Measurements from ENCODE around the gene HOXD12.

Gene HOXD12

DNA sequence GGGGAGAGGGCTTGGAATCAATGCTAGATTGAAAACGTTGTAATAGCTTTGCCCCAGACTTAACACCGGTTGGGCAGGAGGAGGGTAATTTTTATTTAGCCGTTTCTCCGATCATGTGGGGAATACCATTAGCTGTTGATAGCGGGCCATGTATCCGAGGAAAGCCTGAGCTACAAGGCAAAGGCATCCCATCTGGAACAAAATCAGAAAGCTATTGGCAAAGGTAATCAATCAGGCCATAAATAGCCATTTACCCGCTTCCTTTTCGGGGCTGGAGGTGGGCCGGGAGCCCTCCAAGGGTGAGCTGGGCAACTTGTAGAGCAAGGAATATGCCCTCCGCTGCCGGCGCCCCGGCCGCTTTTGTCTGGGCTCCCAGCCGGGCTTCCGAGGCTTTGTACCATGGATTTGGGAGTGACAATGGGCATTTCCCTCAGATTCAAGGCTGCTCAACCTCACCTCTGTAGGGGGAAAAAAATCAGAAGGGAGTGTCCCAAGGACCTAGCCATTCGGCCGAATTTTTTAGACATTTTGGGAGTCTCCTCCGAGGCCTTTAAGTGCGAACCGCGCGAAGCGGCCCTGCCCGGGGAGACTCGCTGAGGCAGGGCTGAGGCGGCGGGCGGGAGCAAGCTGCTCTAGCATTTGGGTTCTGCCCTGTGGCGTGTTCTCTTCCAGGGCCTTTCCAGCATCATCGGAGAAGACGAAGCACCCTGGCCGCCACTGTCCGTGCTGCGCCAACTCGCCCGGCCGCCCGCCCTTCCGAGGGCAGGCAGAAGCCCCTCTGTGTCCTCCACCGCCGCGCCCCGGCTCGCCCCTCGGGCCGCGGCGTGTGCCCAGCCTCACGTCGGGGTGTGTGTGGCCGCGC lies 21.8 kb downstream of the HOXD12 start:
- DNase-seq = no peak

DNA sequence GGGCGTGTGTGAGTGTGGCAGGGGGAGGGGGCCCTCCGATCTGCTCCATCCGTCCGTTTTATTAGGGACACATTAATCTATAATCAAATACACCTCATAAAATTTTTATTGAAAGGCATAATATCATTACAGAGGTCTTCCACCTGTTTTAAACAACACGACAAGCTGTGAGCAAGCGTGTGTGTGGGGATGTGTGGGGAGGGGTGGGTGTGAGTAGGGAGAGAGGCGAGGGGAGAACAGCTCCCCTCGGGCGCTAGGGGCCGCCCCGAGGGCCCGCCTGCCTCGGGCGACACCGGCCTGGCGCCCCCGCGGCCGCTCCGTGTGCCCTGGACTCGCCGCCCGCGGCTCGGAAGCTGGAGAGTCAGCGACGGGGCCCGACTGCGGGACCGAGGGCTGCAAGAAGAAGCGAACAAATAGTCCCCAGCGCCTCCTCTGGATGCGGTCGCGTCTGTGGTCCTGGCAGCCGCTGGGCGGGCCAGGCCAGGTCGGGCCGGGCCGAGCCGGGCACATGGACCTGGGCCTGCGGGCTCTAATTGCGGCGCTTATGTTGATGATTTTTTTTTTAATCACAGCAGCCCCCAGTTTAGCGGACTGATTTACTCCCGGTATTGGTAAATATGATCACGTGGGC lies 22.6 kb downstream of the HOXD12 start:
- no peak for DNase-seq

DNA sequence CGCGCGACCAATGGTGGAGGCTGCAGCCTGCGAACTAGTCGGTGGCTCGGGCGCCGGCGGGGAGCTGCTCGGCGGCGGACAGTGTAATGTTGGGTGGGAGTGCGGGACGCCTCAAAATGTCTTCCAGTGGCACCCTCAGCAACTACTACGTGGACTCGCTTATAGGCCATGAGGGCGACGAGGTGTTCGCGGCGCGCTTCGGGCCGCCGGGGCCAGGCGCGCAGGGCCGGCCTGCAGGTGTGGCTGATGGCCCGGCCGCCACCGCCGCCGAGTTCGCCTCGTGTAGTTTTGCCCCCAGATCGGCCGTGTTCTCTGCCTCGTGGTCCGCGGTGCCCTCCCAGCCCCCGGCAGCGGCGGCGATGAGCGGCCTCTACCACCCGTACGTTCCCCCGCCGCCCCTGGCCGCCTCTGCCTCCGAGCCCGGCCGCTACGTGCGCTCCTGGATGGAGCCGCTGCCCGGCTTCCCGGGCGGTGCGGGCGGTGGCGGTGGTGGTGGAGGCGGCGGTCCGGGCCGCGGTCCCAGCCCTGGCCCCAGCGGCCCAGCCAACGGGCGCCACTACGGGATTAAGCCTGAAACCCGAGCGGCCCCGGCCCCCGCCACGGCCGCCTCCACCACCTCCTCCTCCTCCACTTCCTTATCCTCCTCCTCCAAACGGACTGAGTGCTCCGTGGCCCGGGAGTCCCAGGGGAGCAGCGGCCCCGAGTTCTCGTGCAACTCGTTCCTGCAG lies 23.3 kb downstream of the HOXD12 start, which contains the start of gene HOXD9:
TSS of gene HOXD9 (plus strand) at position 37 of the 728 bp plus-strand sequence. CDS start at position 87, 50 bp downstream.
- no peak for DNase-seq

DNA sequence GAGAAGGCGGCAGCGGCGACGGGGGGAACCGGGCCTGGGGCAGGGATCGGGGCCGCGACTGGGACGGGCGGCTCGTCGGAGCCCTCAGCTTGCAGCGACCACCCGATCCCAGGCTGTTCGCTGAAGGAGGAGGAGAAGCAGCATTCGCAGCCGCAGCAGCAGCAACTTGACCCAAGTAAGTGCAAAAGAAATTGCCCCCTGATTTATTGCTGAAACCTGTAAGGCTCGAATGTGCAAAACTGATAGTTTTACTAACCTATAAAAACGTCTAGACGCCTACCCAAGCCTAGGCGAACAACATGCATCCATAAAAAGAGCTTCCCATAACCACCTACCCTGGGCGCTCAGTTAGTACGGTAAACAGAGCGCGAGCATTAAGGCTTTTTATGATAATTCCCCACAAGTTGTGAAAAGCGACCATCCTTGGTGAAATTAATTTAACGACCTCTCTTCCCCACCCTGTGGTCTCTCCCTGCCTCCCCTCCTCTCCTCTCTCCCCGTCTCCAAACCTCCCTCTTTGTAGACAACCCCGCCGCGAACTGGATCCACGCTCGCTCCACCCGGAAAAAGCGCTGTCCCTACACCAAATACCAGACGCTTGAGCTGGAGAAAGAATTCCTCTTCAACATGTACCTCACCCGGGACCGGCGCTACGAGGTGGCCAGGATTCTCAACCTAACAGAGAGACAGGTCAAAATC lies 24.0 kb downstream of the HOXD12 start:
- DNase-seq = no peak

DNA sequence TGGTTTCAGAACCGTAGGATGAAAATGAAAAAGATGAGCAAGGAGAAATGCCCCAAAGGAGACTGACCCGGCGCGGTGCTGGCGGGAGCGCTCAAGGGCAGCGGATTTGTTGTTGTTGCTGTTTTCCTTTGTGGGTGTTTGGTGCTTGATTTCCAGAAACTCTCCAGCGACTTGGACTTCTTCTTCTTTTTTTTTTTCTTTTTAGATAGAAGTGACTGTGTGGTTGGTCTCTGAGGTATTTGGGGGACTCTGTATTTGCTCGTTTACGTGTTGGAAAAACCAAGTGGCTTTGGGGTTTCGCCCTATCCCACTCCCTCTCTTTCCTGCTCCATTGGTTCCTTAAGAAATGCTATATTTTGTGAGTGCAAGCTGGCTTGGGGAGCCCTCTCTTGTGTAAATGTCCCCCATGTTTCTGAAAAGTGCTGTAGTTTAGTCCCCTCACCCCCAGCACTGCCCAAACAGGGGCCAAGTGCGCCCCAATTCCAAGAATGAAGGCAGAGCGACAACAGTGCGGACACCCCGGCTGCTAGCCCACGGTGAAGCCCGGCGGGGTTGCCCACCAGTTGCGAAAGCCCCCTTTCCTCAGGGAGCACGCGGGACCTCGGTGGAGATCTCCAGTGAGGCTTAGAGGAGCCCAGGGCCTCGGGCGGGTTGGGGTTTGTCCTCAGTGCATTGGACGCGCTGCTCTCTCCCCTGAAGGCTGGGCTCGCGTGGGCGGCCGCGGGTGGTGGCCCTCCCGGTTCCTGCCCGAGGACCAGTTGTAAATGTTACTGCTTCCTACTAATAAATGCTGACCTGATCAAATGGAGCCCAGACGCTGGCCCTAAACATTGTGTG lies 24.7 kb downstream of the HOXD12 start:
- no peak for DNase-seq

DNA sequence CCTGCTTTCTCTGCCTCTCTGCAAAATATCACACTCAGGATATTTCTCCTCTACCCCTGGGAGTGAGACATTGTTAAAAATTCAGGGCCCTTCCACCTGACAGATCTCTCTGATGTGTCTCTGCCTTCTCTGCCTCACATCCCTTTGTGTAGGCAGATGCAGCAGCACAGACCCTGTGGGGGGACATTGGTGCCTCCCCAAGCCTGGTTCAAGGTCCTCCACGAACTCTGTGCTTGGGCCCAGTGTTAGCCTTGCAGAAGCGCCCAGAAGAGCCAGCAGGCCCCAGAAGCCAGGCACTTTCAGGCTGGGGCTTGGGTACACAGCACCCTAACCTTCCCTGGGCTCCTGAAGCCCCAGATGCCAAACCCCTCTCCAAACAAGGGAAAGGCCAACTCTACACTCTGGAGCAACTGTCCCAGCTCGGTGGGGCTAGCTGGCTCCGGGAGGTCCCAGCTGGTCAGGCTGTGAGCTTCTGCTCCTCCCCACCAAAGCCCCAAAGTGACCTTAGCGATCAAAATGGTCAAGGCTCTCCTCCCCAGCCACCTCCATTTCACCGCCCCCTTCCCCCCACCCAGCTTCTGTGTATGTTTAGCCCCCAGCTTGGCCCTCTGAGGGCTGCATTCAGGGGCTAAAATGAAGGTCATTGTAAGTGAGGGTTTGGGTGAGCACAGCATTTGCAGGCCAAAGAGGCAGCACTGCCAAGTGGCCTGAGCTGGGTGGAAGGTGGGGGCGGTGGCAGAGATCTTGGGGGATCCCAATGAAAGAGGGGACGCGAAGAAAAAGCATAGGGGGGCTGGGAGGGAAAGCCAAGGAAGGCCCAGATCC lies 25.6 kb downstream of the HOXD12 start:
- no peak for DNase-seq

DNA sequence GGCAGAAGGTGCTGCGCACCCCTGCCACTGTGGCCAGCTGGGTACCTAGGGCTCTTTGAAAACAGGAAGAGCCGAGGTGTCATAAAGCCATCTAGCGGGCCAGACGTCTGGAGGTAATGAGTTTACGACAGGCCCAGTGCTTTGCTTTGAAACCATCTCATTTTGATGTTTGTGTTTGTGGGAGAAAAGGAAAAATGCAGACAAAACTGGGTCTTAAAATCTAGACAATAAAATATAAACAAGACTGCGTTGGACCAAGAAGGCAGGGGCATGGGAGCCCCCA lies 26.1 kb downstream of the HOXD12 start:
- DNase-seq = no peak

DNA sequence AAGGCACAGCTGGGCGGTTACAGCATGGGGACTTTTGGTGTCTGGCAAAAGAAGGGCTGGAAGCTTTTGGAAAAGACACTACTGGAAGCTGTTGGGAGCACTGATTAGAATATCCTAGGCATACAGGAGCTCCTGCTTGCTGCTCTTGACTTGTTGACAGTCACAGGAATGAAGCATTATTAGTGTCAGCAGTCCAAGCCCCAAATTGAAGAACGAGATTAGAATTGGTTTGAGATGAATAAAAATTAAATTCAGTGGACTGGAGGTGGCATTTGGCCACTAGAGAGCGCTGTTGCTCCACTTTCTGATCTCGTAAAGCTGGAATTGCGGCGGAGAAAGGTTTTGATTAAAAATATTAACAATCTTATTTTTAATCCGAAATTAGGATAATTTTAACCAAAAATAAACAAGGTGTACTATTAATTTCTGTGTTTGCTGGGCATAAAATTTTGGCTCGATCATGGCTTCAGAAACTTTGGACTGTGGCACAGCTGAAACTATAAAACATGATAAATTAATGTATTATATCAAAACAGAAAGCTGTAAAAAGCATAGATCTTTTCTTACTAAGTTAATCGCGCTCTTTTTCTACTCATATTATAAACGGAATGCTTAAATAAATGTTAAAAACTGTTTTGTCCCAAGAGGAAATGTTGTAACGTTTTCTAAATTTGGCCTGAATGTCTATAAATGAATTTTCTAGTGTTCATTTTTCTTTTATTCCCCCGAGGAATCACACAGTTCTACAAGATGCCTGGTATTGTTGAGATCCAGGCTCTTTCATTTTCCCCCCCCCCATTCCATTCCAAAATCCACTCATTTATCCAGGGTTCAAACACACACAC lies 27.6 kb downstream of the HOXD12 start:
- peak; percentile 59 to 68 for DNase-seq

DNA sequence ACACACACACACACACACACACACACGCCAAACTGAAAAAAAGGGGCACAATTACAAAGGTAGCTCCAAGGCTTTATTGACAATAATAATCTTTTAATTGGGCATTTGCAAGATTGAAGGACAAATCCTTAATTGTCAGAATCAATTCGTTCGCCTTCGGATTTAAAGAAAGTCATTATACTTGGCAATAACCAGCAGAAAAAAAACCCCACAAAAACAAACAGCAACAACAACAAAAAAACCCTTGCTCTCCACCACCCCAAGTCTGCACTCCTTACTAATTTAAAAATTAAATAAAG lies 28.1 kb downstream of the HOXD12 start:
- no peak for DNase-seq

DNA sequence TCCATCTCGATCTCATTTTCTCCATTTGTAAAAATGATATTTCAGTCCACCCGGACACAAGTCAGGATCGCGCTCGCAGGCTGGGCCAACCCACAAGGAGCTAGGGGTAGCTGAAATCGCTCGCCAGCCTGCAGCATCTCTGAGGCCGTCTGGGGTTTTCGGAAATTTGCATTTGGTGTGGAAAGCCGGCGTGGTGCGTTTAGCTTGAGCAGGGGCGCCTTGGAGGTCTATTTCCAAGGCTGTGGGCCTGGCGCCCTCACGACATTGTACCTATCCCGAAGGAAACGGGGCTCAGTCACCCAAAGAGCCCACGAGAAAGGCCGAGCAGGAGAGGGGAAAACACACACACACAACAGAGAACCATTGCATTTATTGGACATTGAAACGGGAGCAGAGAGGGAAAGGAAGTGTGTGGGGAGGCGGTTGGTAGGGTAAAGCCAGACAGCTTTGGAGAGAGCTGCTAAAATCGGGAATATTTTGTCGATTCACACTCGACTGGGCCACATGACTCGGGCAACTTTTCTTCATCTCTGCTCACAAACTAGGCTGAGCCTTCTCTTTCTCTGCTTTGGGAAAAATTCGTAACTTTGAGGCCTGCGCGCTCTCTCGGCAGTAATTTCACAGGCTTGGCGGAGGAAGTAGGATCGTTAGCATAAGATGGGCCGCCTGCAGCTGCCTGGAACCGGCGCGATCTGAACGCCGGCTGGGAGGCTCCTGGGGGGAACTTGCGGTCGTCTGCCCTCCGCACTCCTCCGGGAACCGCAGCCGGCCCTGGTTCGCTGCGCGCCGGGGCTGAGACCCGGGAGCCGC lies 28.8 kb downstream of the HOXD12 start:
- DNase-seq = no peak

DNA sequence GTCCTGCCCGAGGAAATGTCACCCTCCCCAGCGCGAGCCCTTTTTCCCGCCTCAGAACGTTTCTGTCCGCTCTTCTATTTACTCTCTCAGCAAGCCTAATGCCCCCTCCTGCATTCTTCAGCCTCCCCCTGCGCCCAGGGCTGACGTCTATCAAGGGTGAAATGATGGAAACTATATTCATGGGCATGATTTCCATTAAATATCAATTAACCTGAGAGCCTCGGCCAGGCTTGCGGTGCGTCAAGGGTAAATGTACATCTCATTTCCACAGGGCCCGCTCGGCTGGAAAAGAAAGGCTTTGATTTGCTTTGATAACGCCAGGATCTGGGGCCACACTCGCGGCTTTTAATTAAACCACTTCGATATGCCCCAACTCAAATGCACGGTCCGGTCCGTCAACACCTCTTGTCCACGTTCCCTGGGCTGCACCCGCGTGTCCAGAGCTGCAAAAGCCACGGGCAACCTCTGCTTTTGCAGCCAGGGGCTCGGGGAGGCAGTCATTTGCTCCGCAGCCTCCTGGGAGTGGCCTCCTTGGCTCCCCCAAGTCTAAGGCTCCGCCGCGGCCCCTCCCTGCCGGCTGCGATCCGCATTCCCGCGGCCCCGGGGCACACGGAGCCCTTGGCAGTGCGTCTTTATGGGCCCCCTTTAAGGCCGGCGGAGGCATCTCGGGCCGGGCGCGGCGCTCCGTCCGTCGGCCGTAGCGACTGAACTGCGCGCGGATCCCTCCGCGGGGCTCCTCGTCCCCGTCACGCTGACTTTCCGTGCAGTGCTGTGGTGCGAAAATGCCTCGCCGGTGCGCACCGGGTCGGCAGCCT lies 29.6 kb downstream of the HOXD12 start, which contains the start of gene HOXD8:
TSS of gene HOXD8 (plus strand) at position 724 of the 815 bp plus-strand sequence. CDS start 662 bp downstream, outside the sequence.
- DNase-seq = no peak

DNA sequence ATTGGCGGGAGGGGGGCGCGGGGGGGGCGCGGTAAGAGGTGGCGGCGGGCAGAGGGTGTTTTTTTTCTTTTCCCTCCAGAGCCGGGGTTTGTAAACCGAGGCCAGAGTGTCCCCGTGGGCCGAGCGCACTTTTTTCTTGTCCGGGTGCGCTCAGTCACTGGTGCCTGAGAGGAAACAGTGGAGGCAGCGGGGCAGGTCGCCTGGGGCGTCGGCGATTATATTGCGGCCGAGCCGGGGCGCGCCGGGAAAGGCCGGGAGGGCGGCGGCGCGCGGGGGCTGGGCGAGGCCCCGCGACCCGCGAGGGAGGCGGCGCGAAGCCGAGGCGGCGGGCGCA lies 30.2 kb downstream of the HOXD12 start:
- no peak for DNase-seq

DNA sequence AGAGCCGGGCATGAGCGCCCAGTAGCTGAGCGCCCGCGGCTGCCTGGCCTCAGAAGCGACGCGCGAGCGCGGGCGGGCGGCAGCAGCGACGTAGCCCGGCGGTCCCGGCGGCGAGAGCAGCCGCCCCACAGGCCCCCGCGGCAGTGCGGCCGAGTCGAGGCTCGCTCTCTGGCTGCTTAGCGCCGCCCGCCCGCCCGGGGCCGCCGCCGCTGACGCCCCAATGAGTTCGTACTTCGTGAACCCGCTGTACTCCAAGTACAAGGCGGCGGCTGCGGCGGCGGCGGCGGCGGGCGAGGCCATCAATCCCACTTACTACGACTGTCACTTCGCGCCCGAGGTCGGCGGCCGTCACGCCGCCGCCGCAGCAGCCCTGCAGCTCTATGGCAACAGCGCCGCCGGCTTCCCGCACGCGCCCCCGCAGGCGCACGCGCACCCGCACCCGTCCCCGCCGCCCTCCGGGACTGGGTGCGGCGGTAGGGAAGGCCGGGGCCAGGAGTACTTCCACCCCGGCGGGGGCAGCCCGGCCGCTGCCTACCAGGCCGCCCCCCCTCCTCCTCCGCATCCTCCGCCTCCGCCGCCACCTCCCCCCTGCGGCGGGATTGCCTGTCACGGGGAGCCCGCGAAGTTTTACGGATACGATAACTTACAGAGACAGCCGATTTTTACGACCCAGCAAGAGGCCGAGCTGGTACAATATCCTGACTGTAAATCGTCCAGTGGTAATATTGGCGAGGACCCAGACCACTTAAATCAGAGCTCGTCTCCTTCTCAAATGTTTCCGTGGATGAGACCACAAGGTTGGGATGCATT lies 30.8 kb downstream of the HOXD12 start:
- DNase-seq = no peak

DNA sequence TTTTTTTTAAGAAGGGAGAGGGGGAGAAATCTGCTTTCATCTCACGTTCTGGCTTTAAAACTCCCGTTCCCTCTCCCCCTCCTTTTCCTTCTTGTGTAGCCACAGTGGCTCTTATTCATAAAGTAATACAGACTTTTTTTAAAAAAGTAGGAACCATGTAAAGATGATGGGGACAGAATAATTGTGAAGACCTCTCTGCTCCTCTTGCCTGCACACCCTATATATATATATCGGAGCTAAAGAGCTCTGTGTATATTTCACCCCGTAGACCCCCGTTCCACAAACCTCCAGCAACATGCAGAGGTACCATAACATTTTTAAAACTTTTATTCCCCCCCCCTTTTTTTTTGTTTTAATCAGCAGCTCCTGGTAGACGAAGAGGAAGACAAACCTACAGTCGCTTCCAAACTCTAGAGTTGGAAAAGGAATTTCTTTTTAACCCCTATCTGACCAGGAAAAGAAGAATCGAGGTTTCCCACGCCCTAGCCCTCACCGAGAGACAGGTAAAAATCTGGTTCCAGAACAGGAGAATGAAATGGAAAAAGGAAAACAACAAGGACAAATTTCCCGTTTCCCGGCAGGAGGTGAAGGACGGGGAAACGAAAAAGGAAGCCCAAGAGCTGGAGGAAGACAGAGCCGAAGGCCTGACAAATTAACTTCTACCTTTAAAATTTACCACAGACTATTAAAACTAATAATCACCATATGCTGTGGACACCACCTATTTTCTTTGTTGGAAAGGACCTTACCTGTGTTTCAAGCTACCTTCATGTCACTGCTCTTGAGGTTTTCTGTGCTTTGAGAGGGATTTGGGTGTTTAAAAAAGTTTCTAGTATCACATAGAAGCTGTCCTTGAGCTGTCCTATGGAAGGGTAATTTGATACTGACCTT lies 31.6 kb downstream of the HOXD12 start:
- no peak for DNase-seq

DNA sequence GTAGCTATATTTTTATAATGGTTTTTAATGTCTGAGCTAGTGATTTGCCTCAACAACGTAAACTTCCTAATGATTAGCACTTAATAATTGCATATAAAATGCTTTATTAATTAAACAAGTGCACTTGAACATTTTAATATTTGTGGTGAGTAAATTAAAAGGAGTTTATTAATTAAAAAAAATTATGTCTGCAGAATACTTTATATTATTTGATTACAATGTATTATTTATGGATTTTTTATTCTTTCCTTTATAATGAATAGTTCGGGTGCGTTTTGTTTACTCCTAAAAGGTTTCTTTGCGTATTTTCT lies 32.2 kb downstream of the HOXD12 start:
- DNase-seq = no peak

DNA sequence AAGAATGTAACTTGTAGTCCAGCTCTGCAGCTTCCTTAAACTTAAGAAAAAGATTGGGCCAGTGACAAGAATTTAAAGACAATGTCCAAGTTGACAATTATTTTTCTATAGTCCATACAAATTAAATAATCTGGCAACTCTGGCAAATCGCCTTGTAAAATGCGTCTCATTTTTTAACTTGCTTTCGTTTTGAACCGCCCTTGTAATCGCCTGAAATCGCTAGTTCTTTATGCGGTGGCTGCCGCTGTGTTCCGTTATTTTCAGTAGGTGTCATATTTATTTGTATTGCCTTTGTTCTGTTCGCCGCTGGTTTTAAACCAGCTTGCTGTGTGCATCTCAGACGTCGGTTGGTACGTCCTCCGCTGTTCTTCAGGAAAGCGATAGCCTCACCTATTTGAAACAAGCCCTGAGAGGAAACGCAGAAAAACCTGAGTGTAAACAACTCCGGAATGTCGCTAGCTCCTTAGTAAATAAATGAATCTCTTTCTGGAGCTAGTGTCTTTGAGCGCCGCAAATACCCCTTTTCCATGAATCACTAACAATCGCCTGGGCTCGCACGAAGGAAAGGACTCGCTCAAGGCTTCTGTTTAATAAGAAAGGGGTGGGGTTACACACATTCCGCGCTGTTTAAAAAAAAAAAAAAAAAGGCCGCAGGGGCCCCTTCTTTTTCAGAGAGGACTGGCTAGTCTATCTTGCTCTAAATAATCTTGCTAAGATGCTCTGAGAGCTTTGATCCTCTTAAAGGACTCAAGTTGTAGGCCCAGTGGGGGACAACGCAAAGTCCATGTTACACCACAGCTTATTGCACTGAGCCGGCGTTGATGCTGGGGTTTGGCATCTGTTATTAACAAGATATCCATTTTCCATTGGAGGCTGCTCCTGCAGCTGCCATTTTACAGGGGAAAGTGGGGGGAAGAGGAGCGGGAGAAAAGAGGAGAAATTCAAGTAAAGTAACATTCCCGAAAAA lies 32.9 kb downstream of the HOXD12 start:
- peak in 1 of 2 donors; percentile 30 for DNase-seq
